Fibroblast of lung (primary cell): ENCODE measurements around the gene RTN4IP1. TPM values are rescaled to one million over a fixed set of nuclear protein-coding genes. Genes with fewer than 3 reads are reported as not detected.
"Not testable (repeated sequence)": the region's sequence is repeated elsewhere in the genome, so short reads cannot be mapped to it uniquely, and the experiment has no call there.

ENCODE experiments used
- DNase-seq, 2 donors: peaks; one replicate each; pipeline versions ENCODE4 v3.0.0 to v3.0.0-alpha.2; 2010; ENCODE audit warnings: low read depth in 2 of 2
- H2AFZ ChIP-seq: 2 replicates; pipeline ENCODE4 v1.5.1; 2012; ENCODE audit warnings: low read length, control low read depth, inconsistent platforms
- H3K27ac ChIP-seq: 2 replicates; pipeline ENCODE4 v1.5.1; 2011; ENCODE audit warnings: low read length, control low read depth; ENCODE audit not compliant: insufficient read depth
- H3K27me3 ChIP-seq: 2 replicates; pipeline ENCODE4 v1.5.1; 2011; ENCODE audit warnings: mild to moderate bottlenecking, low read length; ENCODE audit not compliant: control insufficient read depth, insufficient read depth
- H3K36me3 ChIP-seq: 2 replicates; pipeline ENCODE4 v1.5.1; 2011; ENCODE audit warnings: low read length; ENCODE audit not compliant: control insufficient read depth, insufficient read depth
- H3K4me1 ChIP-seq: 2 replicates; pipeline ENCODE4 v1.5.1; 2011; ENCODE audit warnings: low read length; ENCODE audit not compliant: control insufficient read depth, insufficient read depth; ENCODE audit errors: extremely low read depth
- H3K4me2 ChIP-seq: 2 replicates; pipeline ENCODE4 v1.5.1; 2011; ENCODE audit warnings: low read length, control low read depth; ENCODE audit not compliant: insufficient read depth; ENCODE audit errors: extremely low read depth
- H3K4me3 ChIP-seq, 4 experiments: fragments of 200-600 bp in 1 of 4; sonication (generic) in 1 of 4; replicated peaks in 1 of 4; 2 replicates each; pipeline ENCODE4 v1.5.1; 2011 to 2016; ENCODE audit warnings: low read length in 4 of 4, low read depth in 3 of 4, mild to moderate bottlenecking in 3 of 4, control low read depth in 2 of 4, inconsistent platforms in 1 of 4, mixed read lengths in 1 of 4; ENCODE audit not compliant: insufficient read depth in 1 of 4; ENCODE audit errors: control extremely low read depth in 1 of 4
- H3K79me2 ChIP-seq: 2 replicates; pipeline ENCODE4 v1.5.1; 2012; ENCODE audit warnings: mild to moderate bottlenecking, low read length, inconsistent platforms; ENCODE audit not compliant: control insufficient read depth, insufficient read depth
- H3K9ac ChIP-seq: 2 replicates; pipeline ENCODE4 v1.5.1; 2011; ENCODE audit warnings: mild to moderate bottlenecking, low read length, control low read depth; ENCODE audit not compliant: insufficient read depth
- H3K9me3 ChIP-seq: 2 replicates; pipeline ENCODE4 v1.5.1; 2012; ENCODE audit warnings: low read depth, low read length; ENCODE audit not compliant: control insufficient read depth, insufficient read depth
- H4K20me1 ChIP-seq: 2 replicates; pipeline ENCODE4 v1.5.1; 2011; ENCODE audit warnings: low read length; ENCODE audit not compliant: control insufficient read depth, insufficient read depth; ENCODE audit errors: extremely low read depth
- EZH2 ChIP-seq: IDR thresholded peaks from 2 replicates; pipeline ENCODE4 v1.5.1; 2012; ENCODE audit warnings: low read length, control low read depth, mild to moderate bottlenecking; ENCODE audit errors: missing control alignments
- polyA plus RNA-seq, 2 donors: library from polyadenylated mRNA; depleted of rRNA in 1 of 2; stranded (reverse) in 1 of 2; unstranded in 1 of 2; fragments of >200 nt; gene quantifications; 2 replicates each; pipeline ENCODE4 v1.2.1, GENCODE V29; 2011 to 2012; ENCODE audit warnings: missing spikeins in 1 of 2
- total RNA-seq: library from RNA; depleted of rRNA; stranded (reverse); fragments of >200 nt; gene quantifications from 2 replicates; pipeline ENCODE4 v1.2.1, GENCODE V29; 2014
- TF ChIP-seq, protein P1 (sequence below), 2 donors: IDR thresholded peaks in 1 of 2; conservative IDR thresholded peaks in 1 of 2; 1 replicate in 1 of 2; 2 replicates in 1 of 2; pipeline ENCODE4 v1.5.1; 2011 to 2012; ENCODE audit warnings: low read length in 2 of 2, control low read depth in 1 of 2, inconsistent platforms in 1 of 2, low read depth in 1 of 2, mild to moderate bottlenecking in 1 of 2

RTN4IP1 gene
- total and polyA plus RNA-seq, 2 donors (not counting 1 experiment from before 2014, with no cell fraction given), result 8.4 to 9.2 TPM

DNA sequence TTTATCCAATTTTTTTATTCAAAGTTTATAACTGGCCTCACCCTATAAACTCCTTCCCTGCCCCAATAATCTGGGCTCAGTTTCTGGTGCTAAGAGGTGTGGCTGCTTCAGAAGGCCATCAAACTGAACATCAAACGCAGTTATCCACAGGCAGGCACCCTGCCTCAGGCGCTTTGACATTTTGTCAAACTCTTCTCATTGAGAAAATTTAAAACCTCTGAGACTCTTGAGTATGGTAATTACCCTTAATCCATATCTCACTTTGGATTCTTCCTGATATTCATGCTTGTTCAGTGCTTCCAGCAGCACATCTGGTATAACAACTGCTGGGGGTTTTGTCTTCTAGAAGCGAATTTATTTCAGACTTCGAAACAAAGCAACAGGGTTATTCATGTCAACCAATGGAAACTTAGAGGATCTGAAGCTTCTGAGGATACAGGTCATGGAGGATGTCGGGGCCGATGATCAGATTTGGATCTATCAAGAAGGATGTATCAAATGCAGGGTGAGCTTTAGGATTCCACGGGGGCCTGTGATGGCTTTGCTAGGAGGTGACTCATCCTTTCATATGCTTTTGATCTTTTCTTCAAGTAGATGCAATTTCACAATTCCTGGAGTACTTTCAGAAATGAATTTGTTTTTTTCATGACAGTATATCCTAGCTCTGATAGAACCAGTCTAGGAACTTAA is 68.2 kb downstream of the RTN4IP1 start:
- peak; percentile 58 to 74 for DNase-seq
- Histone ChIP-seq H3K27me3 (no peaks in the 10 kb centered on the region), H3K9me3 (no peaks in the 10 kb centered on the region), H2AFZ (no peak overlapping the region), H4K20me1 (no peaks in the 10 kb centered on the region), H3K4me1 (no peaks in the 10 kb centered on the region), H3K4me3 (no peak overlapping the region), H3K79me2 (no peaks in the 10 kb centered on the region), H3K4me2 (no peak overlapping the region), H3K9ac (no peak overlapping the region), H3K36me3 (no peaks in the 10 kb centered on the region), H3K27ac (no peak overlapping the region)
- TF ChIP-seq, protein P1, sequence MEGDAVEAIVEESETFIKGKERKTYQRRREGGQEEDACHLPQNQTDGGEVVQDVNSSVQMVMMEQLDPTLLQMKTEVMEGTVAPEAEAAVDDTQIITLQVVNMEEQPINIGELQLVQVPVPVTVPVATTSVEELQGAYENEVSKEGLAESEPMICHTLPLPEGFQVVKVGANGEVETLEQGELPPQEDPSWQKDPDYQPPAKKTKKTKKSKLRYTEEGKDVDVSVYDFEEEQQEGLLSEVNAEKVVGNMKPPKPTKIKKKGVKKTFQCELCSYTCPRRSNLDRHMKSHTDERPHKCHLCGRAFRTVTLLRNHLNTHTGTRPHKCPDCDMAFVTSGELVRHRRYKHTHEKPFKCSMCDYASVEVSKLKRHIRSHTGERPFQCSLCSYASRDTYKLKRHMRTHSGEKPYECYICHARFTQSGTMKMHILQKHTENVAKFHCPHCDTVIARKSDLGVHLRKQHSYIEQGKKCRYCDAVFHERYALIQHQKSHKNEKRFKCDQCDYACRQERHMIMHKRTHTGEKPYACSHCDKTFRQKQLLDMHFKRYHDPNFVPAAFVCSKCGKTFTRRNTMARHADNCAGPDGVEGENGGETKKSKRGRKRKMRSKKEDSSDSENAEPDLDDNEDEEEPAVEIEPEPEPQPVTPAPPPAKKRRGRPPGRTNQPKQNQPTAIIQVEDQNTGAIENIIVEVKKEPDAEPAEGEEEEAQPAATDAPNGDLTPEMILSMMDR (conservative IDR thresholded peaks at IDR 0.05 in 1 of 2, IDR thresholded peaks at IDR 0.05 in 1 of 2; ENCODE audit: low read depth in 1 of 2, low read length in 2 of 2), result no peak
- no peak for TF ChIP-seq EZH2

DNA sequence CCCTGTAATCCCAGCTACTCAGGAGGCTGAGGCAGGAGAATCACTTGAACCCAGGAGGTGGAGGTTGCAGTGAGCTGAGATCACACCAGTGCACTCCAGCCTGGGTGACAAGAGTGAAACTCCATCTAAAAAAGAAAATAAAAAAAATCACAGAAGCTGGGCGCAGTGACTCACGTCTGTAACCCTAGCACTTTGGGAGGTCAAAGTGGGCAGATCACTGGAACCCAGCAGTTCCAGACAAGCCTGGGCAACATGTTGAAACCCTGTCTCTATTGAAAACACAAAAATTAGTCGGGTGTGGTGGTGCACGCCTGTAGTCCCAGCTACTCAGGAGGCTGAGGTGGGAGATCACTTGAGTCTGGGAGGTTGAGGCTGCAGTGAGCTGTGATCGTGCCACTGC is 69.6 kb downstream of the RTN4IP1 start:
- H3K27ac ChIP-seq, H3K27me3 ChIP-seq, H3K9ac ChIP-seq, H3K4me3 ChIP-seq, H3K4me1 ChIP-seq, H3K36me3 ChIP-seq, DNase-seq, H3K9me3 ChIP-seq, H3K4me2 ChIP-seq, H2AFZ ChIP-seq, H4K20me1 ChIP-seq, H3K79me2 ChIP-seq: not testable (repeated sequence)

DNA sequence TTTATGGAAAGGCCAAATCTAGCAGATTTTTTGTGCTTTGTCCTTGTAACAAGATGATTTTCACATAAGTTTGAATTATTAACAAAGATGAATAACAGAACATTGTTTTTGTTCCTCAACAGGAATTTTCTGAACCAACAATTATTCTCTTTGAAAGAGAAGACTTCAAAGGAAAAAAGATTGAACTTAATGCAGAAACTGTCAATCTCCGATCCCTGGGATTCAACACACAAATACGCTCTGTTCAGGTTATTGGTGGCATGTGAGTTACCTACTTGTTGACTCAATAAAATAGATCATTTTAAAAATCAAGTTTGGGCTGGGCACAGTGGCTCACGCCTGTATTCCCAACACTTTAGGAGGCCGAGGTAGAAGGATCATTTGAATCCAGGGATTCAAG is 70.9 kb downstream of the RTN4IP1 start:
- Histone ChIP-seq H4K20me1 (no peaks in the 10 kb centered on the region), H3K27ac (no peak overlapping the region), H3K36me3 (no peaks in the 10 kb centered on the region), H3K9me3 (no peaks in the 10 kb centered on the region), H3K4me3 (no peak overlapping the region), H3K4me2 (no peak overlapping the region), H3K27me3 (no peaks in the 10 kb centered on the region), H3K79me2 (no peaks in the 10 kb centered on the region), H3K9ac (no peak overlapping the region), H2AFZ (no peak overlapping the region), H3K4me1 (no peaks in the 10 kb centered on the region)
- DNase-seq, result no peak
- TF ChIP-seq, protein P1 (conservative IDR thresholded peaks at IDR 0.05 in 1 of 2, IDR thresholded peaks at IDR 0.05 in 1 of 2; ENCODE audit: low read depth in 1 of 2, low read length in 2 of 2), result no peak
- TF ChIP-seq EZH2, result no peak
